HFFc6 (cell line): Measurements from ENCODE around the gene PDE4D. TPM values are rescaled to one million over a fixed set of nuclear protein-coding genes. Genes with fewer than 3 reads are reported as not detected.

Experiments
- DNase-seq: peaks from one replicate; pipeline ENCODE4 v3.0.0-alpha.2; 2018
- H3K27ac Mint-ChIP-seq: 2 replicates; pipeline ENCODE4 v1.8.0; 2020; ENCODE audit warnings: mild to moderate bottlenecking, mixed read lengths
- H3K27me3 Mint-ChIP-seq: 2 replicates; pipeline ENCODE4 v1.8.0; 2021; ENCODE audit warnings: mild to moderate bottlenecking, moderate library complexity, mixed read lengths; ENCODE audit not compliant: insufficient read depth
- H3K36me3 Mint-ChIP-seq: 2 replicates; pipeline ENCODE4 v1.8.0; 2021; ENCODE audit warnings: low read depth, mixed read lengths
- H3K4me1 Mint-ChIP-seq: 2 replicates; pipeline ENCODE4 v1.8.0; 2020; ENCODE audit warnings: low read depth, mixed read lengths
- H3K4me3 Mint-ChIP-seq: 2 replicates; pipeline ENCODE4 v1.8.0; 2020; ENCODE audit warnings: mild to moderate bottlenecking, moderate library complexity, mixed read lengths
- H3K9me3 Mint-ChIP-seq: 2 replicates; pipeline ENCODE4 v1.8.0; 2020; ENCODE audit warnings: mild to moderate bottlenecking, mixed read lengths
- CTCF ChIP-seq: fragments of 200-600 bp; sonication (generic); IDR thresholded peaks from 2 replicates; pipeline ENCODE4 v1.5.0; 2021; ENCODE audit warnings: antibody characterized with exemption, mild to moderate bottlenecking
- total RNA-seq, 6 experiments: library from RNA; stranded (reverse); fragmentation: NEBNext Ultra II Directional; extraction: Animal tissue kit (Norgen Biotek cat#: 25700); gene quantifications; 2 replicates in 1 of 6; 3 replicates in 5 of 6; pipeline ENCODE4 v1.2.3, GENCODE V29; 2021

PDE4D gene
- total RNA-seq, 6 experiments from 2014 or later = 1.8 to 7.3 (median 6.2) TPM

GRCh38 chr5:59704936-59705335, 188.6 kb downstream of the PDE4D start:
- H3K4me1 Mint-ChIP-seq = peaks cover 9% of the 10 kb centered on the region; the same call in 1 of the 2 replicates
- H3K4me3 Mint-ChIP-seq = no peak overlapping the region
- TF ChIP-seq CTCF = no peak
- H3K27ac Mint-ChIP-seq = no peak overlapping the region
- no peak for DNase-seq
- H3K36me3 Mint-ChIP-seq = no peaks in the 10 kb centered on the region
- H3K27me3 Mint-ChIP-seq = no peaks in the 10 kb centered on the region; the same call in 1 of the 2 replicates
- no peaks in the 10 kb centered on the region for H3K9me3 Mint-ChIP-seq

- H3K4me3 Mint-ChIP-seq = no peak overlapping the region
- no peak for TF ChIP-seq CTCF
- H3K27ac Mint-ChIP-seq = no peak overlapping the region
- no peaks in the 10 kb centered on the region for H3K9me3 Mint-ChIP-seq
- no peaks in the 10 kb centered on the region for H3K36me3 Mint-ChIP-seq
- H3K27me3 Mint-ChIP-seq = no peaks in the 10 kb centered on the region; the same call in 1 of the 2 replicates
- DNase-seq = no peak
- H3K4me1 Mint-ChIP-seq = no peaks in the 10 kb centered on the region
Observed at GRCh38 chr5:59703789-59704188, 189.7 kb downstream of the PDE4D start.

GRCh38 chr5:59698207-59699178, 195.0 kb downstream of the PDE4D start:
- H3K4me1 Mint-ChIP-seq = no peaks in the 10 kb centered on the region
- no peak for TF ChIP-seq CTCF
- H3K4me3 Mint-ChIP-seq = no peak overlapping the region
- no peak overlapping the region for H3K27ac Mint-ChIP-seq
- DNase-seq = no peak
- H3K27me3 Mint-ChIP-seq = peaks cover 1% of the 10 kb centered on the region; the same call in 1 of the 2 replicates
- no peaks in the 10 kb centered on the region for H3K36me3 Mint-ChIP-seq
- no peaks in the 10 kb centered on the region for H3K9me3 Mint-ChIP-seq

- Mint-ChIP-seq H3K4me1 (no peaks in the 10 kb centered on the region), H3K4me3 (no peak overlapping the region), H3K36me3 (no peaks in the 10 kb centered on the region), H3K27ac (no peak overlapping the region), H3K9me3 (peaks cover 6% of the 10 kb centered on the region; the same call in 1 of the 2 replicates), H3K27me3 (peaks cover 4% of the 10 kb centered on the region; the same call in 1 of the 2 replicates)
- no peak for TF ChIP-seq CTCF
- DNase-seq = no peak
Observed at GRCh38 chr5:59694411-59694810, 199.1 kb downstream of the PDE4D start.

- Mint-ChIP-seq H3K27ac (no peak overlapping the region), H3K9me3 (peaks cover 6% of the 10 kb centered on the region; the same call in 1 of the 2 replicates), H3K4me1 (no peaks in the 10 kb centered on the region), H3K36me3 (no peaks in the 10 kb centered on the region), H3K4me3 (no peak overlapping the region), H3K27me3 (peaks cover 4% of the 10 kb centered on the region; the same call in 1 of the 2 replicates)
- DNase-seq = no peak
- no peak for TF ChIP-seq CTCF
Observed at GRCh38 chr5:59693492-59694309, 199.8 kb downstream of the PDE4D start.
